ENCODE data around the gene TRPV4.
A peak's percentile ranks its signal among the peaks of the same experiment; 100 is the strongest.

TRPV4 gene

GRCh38 chr12:109775172-109775881 is 57.9 kb downstream of the TRPV4 start:
- peak; percentile 84 for DNase-seq

GRCh38 chr12:109773384-109774011 is 59.7 kb downstream of the TRPV4 start:
- no peak for DNase-seq

- no peak for DNase-seq
These were observed 60.4 kb downstream of the TRPV4 start for GRCh38 chr12:109772622-109773321.

- DNase-seq = no peak
These were observed 61.2 kb downstream of the TRPV4 start for GRCh38 chr12:109771746-109772621.

- no peak for DNase-seq
These were observed 62.1 kb downstream of the TRPV4 start for GRCh38 chr12:109770861-109771670.

GRCh38 chr12:109770104-109770860 is 62.9 kb downstream of the TRPV4 start:
- DNase-seq = no peak

GRCh38 chr12:109768901-109769670 is 64.1 kb downstream of the TRPV4 start:
- DNase-seq = no peak

- DNase-seq = no peak
These were observed 65.0 kb downstream of the TRPV4 start for GRCh38 chr12:109767991-109768900.

- no peak for DNase-seq
These were observed 65.7 kb downstream of the TRPV4 start for GRCh38 chr12:109767456-109767855.

- no peak for DNase-seq
These were observed 66.9 kb downstream of the TRPV4 start for GRCh38 chr12:109766251-109766778.

GRCh38 chr12:109765446-109765810 is 67.8 kb downstream of the TRPV4 start:
- DNase-seq = no peak

GRCh38 chr12:109764776-109765445 is 68.3 kb downstream of the TRPV4 start:
- DNase-seq = no peak

GRCh38 chr12:109764123-109764522 is 69.1 kb downstream of the TRPV4 start:
- DNase-seq = no peak

- DNase-seq = peak; percentile 11
These were observed 69.9 kb downstream of the TRPV4 start for GRCh38 chr12:109763201-109763841.

- DNase-seq = peak; percentile 12
These were observed 70.5 kb downstream of the TRPV4 start for GRCh38 chr12:109762673-109763191.

- peak; percentile 14 for DNase-seq
These were observed 71.0 kb downstream of the TRPV4 start for GRCh38 chr12:109762071-109762672.

Data from femur (tissue), 1 donor.